Hematopoietic multipotent progenitor cell treated with erythropoietin and hydrocortisone succinate and interleukin-3 and kit ligand, for 17 days (in vitro differentiated cells): ENCODE data around the gene NEU1.
"Not testable (repeated sequence)": the region's sequence is repeated elsewhere in the genome, so short reads cannot be mapped to it uniquely, and the experiment has no call there.

Experiments used
- DNase-seq: peaks from one replicate; pipeline ENCODE4 v3.0.0-alpha.2; 2015; ENCODE audit warnings: low spot score

The NEU1 gene

GRCh38 chr6:31862344-31863235 lies at the start of gene NEU1:
Gene NEU1, minus strand, starts transcription at chr6:31862821. Its CDS starts 45 bp downstream, at chr6:31862776.
- DNase-seq, result peak; percentile 100

GRCh38 chr6:31911826-31912585 lies 49.4 kb upstream of the NEU1 start:
- no peak for DNase-seq

- DNase-seq, result not testable (repeated sequence)
These were observed 46.7 kb upstream of the NEU1 start for GRCh38 chr6:31909298-31909697.

GRCh38 chr6:31908791-31909190 lies 46.2 kb upstream of the NEU1 start:
- no peak for DNase-seq

- not testable (repeated sequence) for DNase-seq
These were observed 45.6 kb upstream of the NEU1 start for GRCh38 chr6:31908255-31908654.

GRCh38 chr6:31907158-31907813 lies 44.7 kb upstream of the NEU1 start:
- DNase-seq, result no peak

- not testable (repeated sequence) for DNase-seq
These were observed 44.1 kb upstream of the NEU1 start for GRCh38 chr6:31906727-31907126.

- DNase-seq, result no peak
These were observed 43.5 kb upstream of the NEU1 start for GRCh38 chr6:31906122-31906521.

- DNase-seq, result no peak
These were observed 42.4 kb upstream of the NEU1 start for GRCh38 chr6:31905041-31905440.

GRCh38 chr6:31903957-31904356 lies 41.3 kb upstream of the NEU1 start:
- no peak for DNase-seq

- DNase-seq, result peak; percentile 27
These were observed 39.5 kb upstream of the NEU1 start, which contains the start of gene ZBTB12 for GRCh38 chr6:31901953-31902643. Gene ZBTB12, minus strand, starts transcription at chr6:31902086. Its CDS starts 781 bp downstream, at chr6:31901305.

- DNase-seq, result no peak
These were observed 38.9 kb upstream of the NEU1 start for GRCh38 chr6:31901415-31901952.

GRCh38 chr6:31900917-31901414 lies 38.3 kb upstream of the NEU1 start:
- DNase-seq, result no peak

- no peak for DNase-seq
These were observed 37.5 kb upstream of the NEU1 start for GRCh38 chr6:31899882-31900722.

GRCh38 chr6:31899215-31899614 lies 36.6 kb upstream of the NEU1 start:
- DNase-seq, result no peak

- peak; percentile 80 for DNase-seq
These were observed 35.9 kb upstream of the NEU1 start for GRCh38 chr6:31898383-31899011.

- peak; percentile 85 for DNase-seq
These were observed 35.2 kb upstream of the NEU1 start, which contains the start of gene EHMT2 for GRCh38 chr6:31897612-31898382. Gene EHMT2, minus strand, starts transcription at chr6:31897698. Its CDS starts 21 bp downstream, at chr6:31897677.

- no peak for DNase-seq
These were observed 34.4 kb upstream of the NEU1 start for GRCh38 chr6:31896856-31897611.
